Measurements from ENCODE around the gene COL24A1. TPM values are rescaled to one million over a fixed set of nuclear protein-coding genes. Genes with fewer than 3 reads are reported as not detected.
"Not testable (repeated sequence)": the region's sequence is repeated elsewhere in the genome, so short reads cannot be mapped to it uniquely, and the experiment has no call there.

Gene COL24A1
- total RNA-seq, 4 donors from 2014 or later = 1.0 to 2.8 (median 1.9) TPM

DNA sequence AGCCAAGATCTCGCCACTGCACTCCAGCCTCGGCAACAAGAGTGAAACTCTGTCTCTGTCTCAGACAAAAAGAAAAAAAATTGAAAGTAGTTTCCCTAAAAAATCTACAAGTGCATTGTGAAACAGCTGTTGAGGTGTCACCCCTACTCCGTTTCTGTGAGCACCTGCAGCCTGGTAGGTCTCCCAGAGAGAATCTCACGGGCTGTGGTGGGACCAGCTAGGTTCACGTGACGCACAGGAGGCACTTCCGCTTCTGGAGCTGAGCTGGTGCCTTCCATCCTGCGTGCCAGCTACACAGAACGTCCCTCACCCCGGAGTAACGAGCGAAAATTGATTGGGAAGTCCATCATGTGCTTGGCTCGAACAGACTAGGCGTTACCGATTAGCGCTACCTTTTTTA is 66.8 kb downstream of the COL24A1 start:
- no peak for DNase-seq (ENCODE audit: low spot score in 2 of 2)
- H3K4me1 ChIP-seq = no peaks in the 10 kb centered on the region
- no peaks in the 10 kb centered on the region for H3K36me3 ChIP-seq
- H3K27me3 ChIP-seq = no peaks in the 10 kb centered on the region
- no peaks in the 10 kb centered on the region for H3K9me3 ChIP-seq
- WGBS, 2 donors = 80 to 89% methylated on average over 16 of the region's 16 CpGs
- H3K4me3 ChIP-seq = no peak overlapping the region
- H3K27ac ChIP-seq = no peak overlapping the region
- TF ChIP-seq EP300 (IDR thresholded peaks at IDR 0.05) (no peak), POLR2A (IDR thresholded peaks at IDR 0.05) (no peak)
- TF ChIP-seq, protein P1, sequence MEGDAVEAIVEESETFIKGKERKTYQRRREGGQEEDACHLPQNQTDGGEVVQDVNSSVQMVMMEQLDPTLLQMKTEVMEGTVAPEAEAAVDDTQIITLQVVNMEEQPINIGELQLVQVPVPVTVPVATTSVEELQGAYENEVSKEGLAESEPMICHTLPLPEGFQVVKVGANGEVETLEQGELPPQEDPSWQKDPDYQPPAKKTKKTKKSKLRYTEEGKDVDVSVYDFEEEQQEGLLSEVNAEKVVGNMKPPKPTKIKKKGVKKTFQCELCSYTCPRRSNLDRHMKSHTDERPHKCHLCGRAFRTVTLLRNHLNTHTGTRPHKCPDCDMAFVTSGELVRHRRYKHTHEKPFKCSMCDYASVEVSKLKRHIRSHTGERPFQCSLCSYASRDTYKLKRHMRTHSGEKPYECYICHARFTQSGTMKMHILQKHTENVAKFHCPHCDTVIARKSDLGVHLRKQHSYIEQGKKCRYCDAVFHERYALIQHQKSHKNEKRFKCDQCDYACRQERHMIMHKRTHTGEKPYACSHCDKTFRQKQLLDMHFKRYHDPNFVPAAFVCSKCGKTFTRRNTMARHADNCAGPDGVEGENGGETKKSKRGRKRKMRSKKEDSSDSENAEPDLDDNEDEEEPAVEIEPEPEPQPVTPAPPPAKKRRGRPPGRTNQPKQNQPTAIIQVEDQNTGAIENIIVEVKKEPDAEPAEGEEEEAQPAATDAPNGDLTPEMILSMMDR (IDR thresholded peaks at IDR 0.05) = no peak

DNA sequence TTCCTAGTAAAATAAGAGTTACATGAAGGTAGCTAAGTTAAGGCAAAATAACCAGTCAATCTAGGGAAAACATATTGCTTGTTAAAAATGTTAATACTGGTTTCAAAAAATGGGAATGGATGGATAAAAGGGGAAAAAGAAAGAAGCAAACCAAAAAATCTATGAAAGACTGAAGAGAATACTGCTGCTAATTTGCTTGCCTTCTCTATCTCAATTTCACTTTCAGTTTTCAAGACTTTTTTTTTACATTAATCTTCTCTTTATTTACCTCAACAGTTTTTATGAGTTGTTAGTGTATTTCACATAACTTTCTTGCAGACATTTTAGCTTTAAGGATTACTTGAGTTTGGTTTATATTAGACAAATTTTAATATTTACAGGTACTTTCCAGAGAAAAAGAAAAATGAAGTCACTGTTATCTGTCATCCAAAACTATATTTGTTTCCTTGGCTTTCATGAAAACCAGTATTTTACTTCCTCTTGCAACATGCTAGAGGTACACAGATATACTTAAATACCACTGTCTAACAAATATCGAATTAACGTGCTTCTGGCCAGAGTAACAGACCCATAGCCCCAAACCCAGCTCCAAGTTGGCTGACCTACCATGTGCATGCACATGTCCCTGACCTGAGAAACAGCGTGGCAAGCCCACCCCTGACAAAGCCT is 70.7 kb downstream of the COL24A1 start:
- no peak for DNase-seq (ENCODE audit: low spot score in 2 of 2)
- H3K4me3 ChIP-seq = no peak overlapping the region
- 87 to 95% methylated on average over 3 of the region's 3 CpGs for WGBS, 2 donors
- no peak overlapping the region for H3K27ac ChIP-seq
- H3K36me3 ChIP-seq = no peaks in the 10 kb centered on the region
- no peaks in the 10 kb centered on the region for H3K9me3 ChIP-seq
- no peaks in the 10 kb centered on the region for H3K27me3 ChIP-seq
- no peaks in the 10 kb centered on the region for H3K4me1 ChIP-seq
- TF ChIP-seq EP300 (IDR thresholded peaks at IDR 0.05) = no peak
- no peak for TF ChIP-seq POLR2A (IDR thresholded peaks at IDR 0.05)
- TF ChIP-seq, protein P1 (IDR thresholded peaks at IDR 0.05) = no peak

DNA sequence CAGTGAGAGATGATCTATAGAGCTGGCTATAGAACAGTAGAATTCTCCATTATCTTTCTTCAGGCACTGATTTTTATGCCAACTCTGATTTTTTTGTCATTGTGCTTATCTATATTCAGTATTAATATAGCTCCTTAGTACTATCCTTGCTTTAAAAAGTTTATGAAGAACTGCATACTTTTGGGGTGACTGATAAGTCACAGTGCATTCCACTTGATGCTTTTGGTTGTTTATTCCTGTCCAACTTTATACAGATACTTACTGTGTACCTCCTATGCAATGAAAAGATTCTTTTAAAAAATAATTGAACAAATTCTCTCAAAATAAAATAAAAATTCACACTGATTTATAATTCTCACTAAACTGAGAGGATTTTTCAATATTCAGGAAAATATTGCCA is 71.6 kb downstream of the COL24A1 start:
- no peaks in the 10 kb centered on the region for H3K36me3 ChIP-seq
- H3K4me1 ChIP-seq = no peaks in the 10 kb centered on the region
- H3K27me3 ChIP-seq = no peaks in the 10 kb centered on the region
- DNase-seq (ENCODE audit: low spot score in 2 of 2) = no peak
- no peaks in the 10 kb centered on the region for H3K9me3 ChIP-seq
- H3K4me3 ChIP-seq = no peak overlapping the region
- TF ChIP-seq, protein P1 (IDR thresholded peaks at IDR 0.05) = no peak
- TF ChIP-seq EP300 (IDR thresholded peaks at IDR 0.05) = no peak
- no peak for TF ChIP-seq POLR2A (IDR thresholded peaks at IDR 0.05)
- H3K27ac ChIP-seq = no peak overlapping the region

DNA sequence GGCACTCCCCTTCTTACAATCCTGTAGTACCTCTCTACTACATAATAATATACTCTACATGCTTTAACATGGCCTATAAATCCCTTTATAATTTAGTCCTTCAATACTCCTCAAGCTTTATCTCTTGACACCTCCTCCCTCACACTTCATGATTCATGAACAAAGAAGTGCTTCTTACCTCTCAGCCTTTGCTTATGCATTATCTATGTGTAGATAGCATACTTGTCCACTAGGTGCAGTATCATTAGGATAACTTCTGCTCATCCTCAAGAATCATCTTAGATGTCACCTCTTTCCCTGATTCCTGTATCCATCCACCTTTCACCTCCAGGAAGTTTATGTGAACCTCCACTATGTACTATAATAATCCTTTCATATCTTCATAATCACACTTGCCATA is 74.4 kb downstream of the COL24A1 start:
- Histone ChIP-seq H3K36me3 (no peaks in the 10 kb centered on the region), H3K4me1 (no peaks in the 10 kb centered on the region), H3K27me3 (no peaks in the 10 kb centered on the region), H3K9me3 (peaks cover 0 to 14% (median 2%) of the 10 kb centered on the region in 4 donors), H3K27ac (no peak overlapping the region), H3K4me3 (no peak overlapping the region)
- TF ChIP-seq, protein P1 (IDR thresholded peaks at IDR 0.05) = no peak
- no peak for TF ChIP-seq EP300 (IDR thresholded peaks at IDR 0.05)
- no peak for DNase-seq (ENCODE audit: low spot score in 2 of 2)

DNA sequence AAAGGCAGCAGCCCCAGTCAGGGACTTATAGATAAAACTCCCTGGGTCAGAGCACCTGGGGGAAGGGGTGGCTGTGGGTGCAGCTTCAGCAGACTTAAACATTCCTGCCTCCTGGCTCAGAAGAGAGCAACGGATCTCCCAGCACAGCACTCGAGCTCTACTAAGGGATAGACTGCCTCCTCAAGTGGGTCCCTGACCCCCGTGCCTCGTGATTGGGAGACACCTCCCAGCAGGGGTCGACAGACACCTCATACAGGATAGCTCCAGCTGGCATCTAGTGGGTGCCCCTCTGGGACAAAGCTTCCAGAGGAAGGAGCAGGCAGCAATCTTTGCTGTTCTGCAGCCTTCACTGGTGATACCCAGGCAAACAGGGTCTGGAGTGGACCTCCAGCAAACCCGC is 84.1 kb downstream of the COL24A1 start:
- DNase-seq (ENCODE audit: low spot score in 2 of 2); H3K27me3 ChIP-seq; H3K36me3 ChIP-seq; H3K9me3 ChIP-seq; H3K4me3 ChIP-seq; H3K27ac ChIP-seq; H3K4me1 ChIP-seq: not testable (repeated sequence)
- WGBS, 2 donors = 86 to 98% methylated on average over 6 of the region's 6 CpGs

DNA sequence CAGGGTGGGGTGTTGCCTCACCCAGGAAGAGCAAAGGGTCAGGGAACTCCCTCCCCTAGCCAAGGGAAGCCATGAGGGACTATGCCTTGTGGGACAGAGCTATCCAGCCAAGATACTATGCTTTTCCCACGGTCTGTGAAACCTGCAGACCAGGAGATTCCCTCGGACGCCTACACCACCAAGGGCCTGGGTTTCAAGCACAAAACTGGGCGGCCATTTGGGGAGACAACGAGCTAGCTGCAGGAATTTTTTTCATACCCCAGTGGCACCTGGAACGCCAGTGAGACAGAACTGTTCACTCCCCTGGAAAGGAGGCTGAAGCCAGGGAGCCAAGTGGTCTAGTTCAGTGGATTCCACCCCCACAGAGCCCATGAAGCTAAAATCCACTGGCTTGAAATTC is 84.7 kb downstream of the COL24A1 start:
- DNase-seq (ENCODE audit: low spot score in 2 of 2); H3K4me1 ChIP-seq; H3K27me3 ChIP-seq; H3K9me3 ChIP-seq; H3K4me3 ChIP-seq; H3K36me3 ChIP-seq; H3K27ac ChIP-seq: not testable (repeated sequence)
- 83 to 95% methylated on average over 6 of the region's 6 CpGs for WGBS, 2 donors
